Measurements from ENCODE around the gene BCL11B.

GRCh38 chr14:99213527-99213971, 58.4 kb downstream of the BCL11B start:
- TF ChIP-seq CTCF (IDR thresholded peaks at IDR 0.05) (no peak), EZH2 (IDR thresholded peaks at IDR 0.05; ENCODE audit: borderline replicate concordance, insufficient read depth, low read depth, low read length, poor library complexity, severe bottlenecking) (no peak)
